Naive thymus-derived CD4-positive, alpha-beta T cell (primary cell): ENCODE measurements around the gene GTPBP1. TPM values are rescaled to one million over a fixed set of nuclear protein-coding genes. Genes with fewer than 3 reads are reported as not detected.

ENCODE experiments used
- ATAC-seq: fragments of 150-1000 bp; cut with Tn5 transposase; 2 replicates; pipeline ENCODE4 v1.10.0; 2021; ENCODE audit warnings: mild to moderate bottlenecking, moderate library complexity
- CTCF ChIA-PET: fragments of 350-600 bp; sonication (Branson Sonifier 250); formaldehyde crosslinking; loops from one replicate; lab custom pipeline; 2021; ENCODE audit warnings: antibody characterized with exemption; lab: Charles Lee
- POLR2A ChIA-PET: fragments of 350-600 bp; sonication (Branson Sonifier 250); formaldehyde crosslinking; loops from one replicate; lab custom pipeline; 2021; ENCODE audit warnings: antibody characterized with exemption, inconsistent platforms; lab: Charles Lee
- DNase-seq, 9 donors: peaks; one replicate each; pipeline versions ENCODE4 v3.0.0 to v3.0.0-alpha.2; 2020 to 2022; ENCODE audit warnings: mixed read lengths in 1 of 9
- H3K27ac ChIP-seq: one replicate; pipeline ENCODE4 v1.7.0; 2013; ENCODE audit warnings: mild to moderate bottlenecking, low read depth, low read length, moderate library complexity
- H3K27me3 ChIP-seq, 2 donors: one replicate each; pipeline ENCODE4 v1.7.0; 2013; ENCODE audit warnings: low read length in 2 of 2, mild to moderate bottlenecking in 2 of 2, moderate library complexity in 2 of 2; ENCODE audit not compliant: control insufficient read depth in 2 of 2, insufficient read depth in 2 of 2
- H3K36me3 ChIP-seq, 3 experiments: 1 replicate in 2 of 3; 2 replicates in 1 of 3; pipeline ENCODE4 v1.7.0; 2013; ENCODE audit warnings: low read length in 3 of 3, mild to moderate bottlenecking in 3 of 3, moderate library complexity in 1 of 3; ENCODE audit not compliant: insufficient read depth in 3 of 3, control insufficient read depth in 2 of 3
- H3K4me1 ChIP-seq, 2 donors: one replicate each; pipeline ENCODE4 v1.7.0; 2013; ENCODE audit warnings: low read length in 2 of 2, mild to moderate bottlenecking in 2 of 2, moderate library complexity in 1 of 2; ENCODE audit not compliant: control insufficient read depth in 2 of 2, insufficient read depth in 2 of 2
- H3K4me3 ChIP-seq: 2 replicates; pipeline ENCODE4 v1.7.0; 2013; ENCODE audit warnings: mild to moderate bottlenecking, low read length
- H3K9me3 ChIP-seq, 3 experiments: 1 replicate in 2 of 3; 2 replicates in 1 of 3; pipeline ENCODE4 v1.7.0; 2013; ENCODE audit warnings: low read length in 3 of 3; ENCODE audit not compliant: control insufficient read depth in 2 of 3
- H3K27ac Mint-ChIP-seq, 9 donors: one replicate each; pipeline ENCODE4 v1.8.0; 2020 to 2022; ENCODE audit warnings: mixed read lengths in 9 of 9, mild to moderate bottlenecking in 8 of 9, moderate library complexity in 5 of 9, inconsistent platforms in 2 of 9
- H3K27me3 Mint-ChIP-seq, 5 donors: one replicate each; pipeline ENCODE4 v1.8.0; 2021 to 2022; ENCODE audit warnings: mixed read lengths in 5 of 5, mild to moderate bottlenecking in 1 of 5
- H3K36me3 Mint-ChIP-seq, 5 donors: one replicate each; pipeline ENCODE4 v1.8.0; 2020 to 2022; ENCODE audit warnings: mixed read lengths in 5 of 5, mild to moderate bottlenecking in 3 of 5, inconsistent platforms in 1 of 5
- H3K4me1 Mint-ChIP-seq, 7 donors: one replicate each; pipeline ENCODE4 v1.8.0; 2020 to 2022; ENCODE audit warnings: mixed read lengths in 7 of 7, mild to moderate bottlenecking in 3 of 7, inconsistent platforms in 1 of 7
- H3K4me3 Mint-ChIP-seq, 10 donors: one replicate each; pipeline ENCODE4 v1.8.0; 2020 to 2022; ENCODE audit warnings: mild to moderate bottlenecking in 10 of 10, mixed read lengths in 10 of 10, moderate library complexity in 6 of 10, inconsistent platforms in 2 of 10
- H3K9me3 Mint-ChIP-seq, 11 donors: one replicate each; pipeline ENCODE4 v1.8.0; 2020 to 2022; ENCODE audit warnings: mixed read lengths in 11 of 11, mild to moderate bottlenecking in 4 of 11, inconsistent platforms in 1 of 11, moderate library complexity in 1 of 11
- intact Hi-C, 2 donors: fragments of 100-400 bp; cut with micrococcal nuclease; formaldehyde crosslinking; loops; one replicate each; pipeline ENCODE4 v1.15.1; 2023
- polyA plus RNA-seq, 2 donors: library from polyadenylated mRNA; unstranded; fragments of 300-500 nt; fragmentation: Illumina TruSeq; gene quantifications; one replicate each; pipeline ENCODE4 v1.2.3, GENCODE V29; 2021
- total RNA-seq, 6 experiments: library from RNA in 5 of 6; stranded (reverse) in 5 of 6; gene quantifications; 1 replicate in 5 of 6; 2 replicates in 1 of 6; pipeline ENCODE4 v1.2.3 and lab custom pipeline; 2021 to 2026

Gene GTPBP1
- total and polyA plus RNA-seq, 7 experiments from 2014 or later, result 16.9 to 209 (median 83.4) TPM

DNA sequence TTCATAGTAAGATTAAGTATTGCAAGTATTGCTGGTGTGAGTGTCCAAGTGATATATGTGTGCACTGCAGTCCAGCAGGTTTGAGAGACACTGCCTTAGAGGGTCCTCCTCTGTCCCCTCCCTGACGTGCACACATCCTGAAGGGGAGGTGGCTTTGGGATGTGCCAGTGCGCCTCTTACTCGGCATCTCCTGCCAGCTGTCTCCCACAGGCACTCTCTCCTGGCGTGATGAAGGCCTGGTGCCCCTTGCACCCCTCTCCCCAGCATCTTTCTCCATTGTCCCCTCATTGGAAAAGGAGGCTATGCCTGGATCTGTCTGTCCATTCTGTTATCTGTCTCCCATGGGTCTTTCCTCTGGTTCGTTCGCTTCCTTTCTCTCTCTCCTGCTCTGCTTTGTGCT is 24.2 kb downstream of the GTPBP1 start:
- no peaks in the 10 kb centered on the region for H3K27me3 ChIP-seq
- peaks cover 24 to 86% (median 50%) of the 10 kb centered on the region in 3 experiments for H3K36me3 ChIP-seq
- H3K4me1 ChIP-seq, result peaks cover 5 to 7% of the 10 kb centered on the region in 2 donors
- Mint-ChIP-seq H3K27ac (peak overlapping the region; percentile 43 to 91 (median 77)), H3K4me1 (peaks cover 14 to 45% (median 30%) of the 10 kb centered on the region in 7 donors), H3K4me3 (peak overlapping the region in 2 of 10 donors; percentile 44 to 54), H3K27me3 (no peaks in the 10 kb centered on the region), H3K9me3 (peaks cover 0 to 8% (median 0%) of the 10 kb centered on the region in 11 donors), H3K36me3 (peaks cover 5 to 51% (median 18%) of the 10 kb centered on the region in 5 donors)
- DNase-seq (no peak), ATAC-seq (no peak)
- intact Hi-C loops, result no loop called here
- no peaks in the 10 kb centered on the region for H3K9me3 ChIP-seq
- no peak overlapping the region for H3K27ac ChIP-seq
- H3K4me3 ChIP-seq, result no peak overlapping the region
- ChIA-PET POLR2A (interaction anchor here (1.0 to 31.4 kb wide), 5 partner anchors 9 to 26 kb away, joined by 3 to 1007 read pairs (median 5); partner anchors contain the start of genes GTPBP1 and SUN2), CTCF (interaction anchor here (0.6 to 2.5 kb wide), 2 partner anchors 29 to 1067 kb away, joined by 4 to 8 read pairs; no protein-coding TSS in a partner anchor)

- Mint-ChIP-seq H3K9me3 (peaks cover 0 to 8% (median 0%) of the 10 kb centered on the region in 11 donors), H3K36me3 (peaks cover under 1 to 47% (median 13%) of the 10 kb centered on the region in 5 donors), H3K27ac (peak overlapping the region; percentile 5 to 95 (median 86)), H3K4me1 (peaks cover 9 to 44% (median 30%) of the 10 kb centered on the region in 7 donors), H3K4me3 (peak overlapping the region in 3 of 10 donors; percentile 24 to 54 (median 44)), H3K27me3 (no peaks in the 10 kb centered on the region)
- no peak for DNase-seq
- ChIA-PET POLR2A (interaction anchor here (1.3 to 31.4 kb wide), 5 partner anchors 6 to 113 kb away, joined by 3 to 1007 read pairs (median 5); partner anchors contain the start of gene SUN2), CTCF (interaction anchor here (0.6 to 2.5 kb wide), 3 partner anchors 8 to 1067 kb away, joined by 3 to 8 read pairs (median 4); no protein-coding TSS in a partner anchor)
- intact Hi-C loops, result no loop called here
- Histone ChIP-seq H3K36me3 (peaks cover 24 to 87% (median 50%) of the 10 kb centered on the region in 3 experiments), H3K27me3 (no peaks in the 10 kb centered on the region), H3K4me3 (no peak overlapping the region), H3K4me1 (peaks cover 5 to 10% of the 10 kb centered on the region in 2 donors), H3K27ac (peak overlapping the region; percentile 11), H3K9me3 (no peaks in the 10 kb centered on the region)
- no peak for ATAC-seq
Observed at GRCh38 chr22:38730411-38730871, 24.7 kb downstream of the GTPBP1 start.

DNA sequence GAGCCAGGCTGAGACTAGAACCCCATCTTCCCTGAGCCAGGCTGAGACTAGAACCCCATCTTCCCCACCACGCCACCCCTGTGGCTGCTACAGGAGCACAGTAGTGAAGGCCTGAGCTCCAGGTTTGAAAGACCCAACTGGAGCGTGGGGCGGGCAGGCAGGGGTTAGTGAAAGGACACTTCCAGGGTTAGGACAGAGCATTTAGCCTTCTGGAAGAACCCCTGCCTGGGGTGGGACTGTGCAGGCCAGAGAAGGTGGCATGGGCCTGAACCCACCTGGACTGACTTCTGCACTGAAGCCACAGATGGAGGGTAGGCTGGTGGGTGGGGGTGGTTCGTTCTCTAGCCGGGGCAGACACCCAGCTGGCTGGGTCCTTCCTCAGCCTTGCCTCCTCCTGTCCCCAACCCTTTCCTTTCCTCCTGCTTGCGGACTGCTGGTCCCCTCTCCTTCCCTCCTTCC is 26.0 kb downstream of the GTPBP1 start:
- H3K9me3 ChIP-seq, result no peaks in the 10 kb centered on the region
- H3K9me3 Mint-ChIP-seq, result peaks cover 0 to 8% (median 0%) of the 10 kb centered on the region in 11 donors
- no peaks in the 10 kb centered on the region for H3K27me3 Mint-ChIP-seq
- H3K36me3 ChIP-seq, result peaks cover 32 to 87% (median 47%) of the 10 kb centered on the region in 3 experiments
- ChIA-PET POLR2A (interaction anchor here (1.0 to 31.4 kb wide), 10 partner anchors 8 to 140 kb away, joined by 3 to 1007 read pairs (median 4); partner anchors contain the start of genes CBX6, GTPBP1, NPTXR and SUN2), CTCF (interaction anchor here (0.5 to 3.4 kb wide), 6 partner anchors 9 to 37 kb away, joined by 3 to 24 read pairs (median 6); no protein-coding TSS in a partner anchor)
- H3K4me3 ChIP-seq, result no peak overlapping the region
- H3K36me3 Mint-ChIP-seq, result peaks cover 0 to 41% (median 10%) of the 10 kb centered on the region in 5 donors
- ATAC-seq (no peak), DNase-seq (no peak)
- intact Hi-C loops, result no loop called here
- peaks cover 5 to 13% of the 10 kb centered on the region in 2 donors for H3K4me1 ChIP-seq
- H3K27ac Mint-ChIP-seq, result peak overlapping the region; percentile 68 to 95 (median 87)
- H3K27me3 ChIP-seq, result no peaks in the 10 kb centered on the region
- H3K27ac ChIP-seq, result peak overlapping the region; percentile 1
- H3K4me3 Mint-ChIP-seq, result no peak overlapping the region
- H3K4me1 Mint-ChIP-seq, result peaks cover 12 to 50% (median 40%) of the 10 kb centered on the region in 7 donors

DNA sequence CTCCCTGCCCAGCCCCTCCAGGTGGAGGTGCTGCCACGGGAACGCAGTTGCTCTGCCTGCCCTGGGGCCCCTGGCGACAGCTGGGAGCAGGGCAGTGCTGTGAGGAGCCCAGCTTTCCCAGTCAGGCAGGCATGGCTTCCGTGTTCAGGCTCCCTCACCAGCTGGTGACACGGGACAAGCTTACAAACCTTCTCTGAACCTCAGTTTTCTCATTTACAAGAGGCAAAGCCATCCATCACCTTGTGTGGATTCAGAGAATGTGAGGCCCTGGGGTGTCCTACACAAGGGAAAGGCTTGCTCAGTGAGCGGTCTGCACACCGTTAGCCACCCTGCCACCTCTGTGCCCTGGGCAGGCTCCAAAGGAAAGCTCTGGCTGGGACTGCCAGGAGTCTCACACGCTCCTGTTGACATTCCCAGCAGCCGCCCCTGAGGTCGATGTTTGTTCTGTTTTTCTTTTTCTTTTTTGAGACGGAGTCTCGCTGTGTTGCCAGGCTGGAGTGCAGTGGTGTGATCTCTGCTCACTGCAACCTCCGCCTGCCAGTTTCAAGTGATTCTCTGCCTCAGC is 26.6 kb downstream of the GTPBP1 start:
- Mint-ChIP-seq H3K27me3 (no peaks in the 10 kb centered on the region), H3K36me3 (peaks cover 0 to 40% (median 16%) of the 10 kb centered on the region in 5 donors), H3K4me1 (peaks cover 18 to 53% (median 46%) of the 10 kb centered on the region in 7 donors), H3K9me3 (peaks cover 0 to 8% (median 0%) of the 10 kb centered on the region in 11 donors), H3K4me3 (no peak overlapping the region), H3K27ac (peak overlapping the region in 8 of 9 donors; percentile 68 to 91 (median 86))
- ChIA-PET POLR2A (interaction anchor here (0.5 to 31.4 kb wide), 12 partner anchors 8 to 139 kb away, joined by 3 to 1007 read pairs (median 6); partner anchors contain the start of genes CBX6, GTPBP1, NPTXR and SUN2), CTCF (interaction anchor here (0.5 to 3.4 kb wide), 18 partner anchors 10 to 847 kb away, joined by 3 to 24 read pairs (median 3); no protein-coding TSS in a partner anchor)
- DNase-seq, result peak in 1 of 9 donors; percentile 28
- Histone ChIP-seq H3K9me3 (no peaks in the 10 kb centered on the region), H3K36me3 (peaks cover 34 to 87% (median 42%) of the 10 kb centered on the region in 3 experiments), H3K27ac (peak overlapping the region; percentile 1), H3K27me3 (no peaks in the 10 kb centered on the region), H3K4me1 (peaks cover 5 to 13% of the 10 kb centered on the region in 2 donors), H3K4me3 (no peak overlapping the region)
- intact Hi-C loops, result no loop called here
- no peak for ATAC-seq

DNA sequence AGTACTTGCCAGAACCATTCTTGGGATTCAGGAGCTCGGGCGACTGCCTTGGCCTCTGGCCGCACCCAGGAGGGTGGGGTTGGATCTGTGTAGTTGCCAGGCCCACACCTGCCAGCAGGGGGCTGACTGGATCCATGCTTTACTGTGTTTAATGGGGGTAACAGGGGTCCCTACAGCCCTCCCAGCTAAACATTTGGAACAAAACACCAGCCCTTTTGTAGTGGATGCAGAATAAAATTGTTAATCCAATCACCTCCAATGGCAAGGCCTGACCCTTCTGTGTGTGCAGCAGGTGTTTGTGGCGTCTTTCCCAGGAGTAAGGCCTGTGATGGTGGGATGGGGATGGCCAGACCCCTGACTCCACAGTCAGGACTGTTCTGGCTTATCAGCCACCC is 27.6 kb downstream of the GTPBP1 start:
- H3K27ac Mint-ChIP-seq, result peak overlapping the region; percentile 76 to 91 (median 87)
- ATAC-seq, result peak; percentile 67
- H3K27me3 Mint-ChIP-seq, result no peaks in the 10 kb centered on the region
- peaks cover 25 to 63% (median 53%) of the 10 kb centered on the region in 7 donors for H3K4me1 Mint-ChIP-seq
- Histone ChIP-seq H3K27ac (peak overlapping the region; percentile 54), H3K4me3 (no peak overlapping the region), H3K9me3 (no peaks in the 10 kb centered on the region), H3K27me3 (no peaks in the 10 kb centered on the region), H3K36me3 (peaks cover 37 to 87% (median 43%) of the 10 kb centered on the region in 3 experiments), H3K4me1 (peaks cover 15 to 18% of the 10 kb centered on the region in 2 donors)
- peaks cover 0 to 45% (median 23%) of the 10 kb centered on the region in 5 donors for H3K36me3 Mint-ChIP-seq
- peak in 5 of 9 donors; percentile 37 to 55 (median 49) for DNase-seq
- H3K4me3 Mint-ChIP-seq, result peak overlapping the region in 4 of 10 donors; percentile 11 to 51 (median 40)
- H3K9me3 Mint-ChIP-seq, result peaks cover 0 to 8% (median 0%) of the 10 kb centered on the region in 11 donors
- intact Hi-C loops, result loop anchor here in 1 of 2 donors (1.0 kb wide), 3 partner anchors 25 to 136 kb away; no protein-coding TSS in a partner anchor
- ChIA-PET CTCF (interaction anchor here (0.9 to 3.4 kb wide), 17 partner anchors 9 to 137 kb away, joined by 3 to 24 read pairs (median 4); no protein-coding TSS in a partner anchor), POLR2A (interaction anchor here (0.5 to 31.4 kb wide), 11 partner anchors 9 to 118 kb away, joined by 3 to 1007 read pairs (median 4); partner anchors contain the start of genes GTPBP1, NPTXR, SUN2 and TOMM22)
